ENCODE results near the gene GDPGP1.

GRCh38 chr15:90203473-90203872 lies 30.5 kb upstream of the GDPGP1 start:
- TF ChIP-seq CTCF (conservative IDR thresholded peaks at IDR 0.05; ENCODE audit: low read depth, low read length) (no peak), SMC3 (IDR thresholded peaks at IDR 0.05; ENCODE audit: low read depth, low read length) (no peak), NFE2L2 (IDR thresholded peaks at IDR 0.05; ENCODE audit: low read depth, low read length) (no peak), POLR2A (IDR thresholded peaks at IDR 0.05; ENCODE audit: low read depth, low read length) (no peak), RAD21 (IDR thresholded peaks at IDR 0.05; ENCODE audit: low read length) (no peak), CHD1 (IDR thresholded peaks at IDR 0.05; ENCODE audit: low read depth, low read length) (no peak), RFX5 (IDR thresholded peaks at IDR 0.05; ENCODE audit: low read depth, low read length) (no peak), MXI1 (IDR thresholded peaks at IDR 0.05; ENCODE audit: borderline replicate concordance, low read depth, low read length) (no peak), RCOR1 (IDR thresholded peaks at IDR 0.05; ENCODE audit: insufficient replicate concordance, low read length) (no peak), BHLHE40 (IDR thresholded peaks at IDR 0.05; ENCODE audit: low read depth, low read length) (no peak), MAZ (IDR thresholded peaks at IDR 0.05; ENCODE audit: borderline replicate concordance, low read depth, low read length) (no peak), CEBPB (IDR thresholded peaks at IDR 0.05; ENCODE audit: low read depth, low read length) (no peak)
